ENCODE measurements around the gene SYNGR3.
"Not testable (repeated sequence)": the region's sequence is repeated elsewhere in the genome, so short reads cannot be mapped to it uniquely, and the experiment has no call there.

SYNGR3 gene, protein sequence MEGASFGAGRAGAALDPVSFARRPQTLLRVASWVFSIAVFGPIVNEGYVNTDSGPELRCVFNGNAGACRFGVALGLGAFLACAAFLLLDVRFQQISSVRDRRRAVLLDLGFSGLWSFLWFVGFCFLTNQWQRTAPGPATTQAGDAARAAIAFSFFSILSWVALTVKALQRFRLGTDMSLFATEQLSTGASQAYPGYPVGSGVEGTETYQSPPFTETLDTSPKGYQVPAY
- 0 to 0.97 (median 0.27) reads per million in 18 experiments for total RNA-seq

GRCh38 chr16:1989209-1990100, at the start of gene SYNGR3:
TSS of gene SYNGR3 (plus strand) at chr16:1989970. CDS start at chr16:1990103, 133 bp downstream.
- DNase-seq: no peak

- DNase-seq: peak in 1 of 2 donors; percentile 68
These were observed 49.3 kb upstream of the SYNGR3 start for GRCh38 chr16:1940273-1941161.

DNA sequence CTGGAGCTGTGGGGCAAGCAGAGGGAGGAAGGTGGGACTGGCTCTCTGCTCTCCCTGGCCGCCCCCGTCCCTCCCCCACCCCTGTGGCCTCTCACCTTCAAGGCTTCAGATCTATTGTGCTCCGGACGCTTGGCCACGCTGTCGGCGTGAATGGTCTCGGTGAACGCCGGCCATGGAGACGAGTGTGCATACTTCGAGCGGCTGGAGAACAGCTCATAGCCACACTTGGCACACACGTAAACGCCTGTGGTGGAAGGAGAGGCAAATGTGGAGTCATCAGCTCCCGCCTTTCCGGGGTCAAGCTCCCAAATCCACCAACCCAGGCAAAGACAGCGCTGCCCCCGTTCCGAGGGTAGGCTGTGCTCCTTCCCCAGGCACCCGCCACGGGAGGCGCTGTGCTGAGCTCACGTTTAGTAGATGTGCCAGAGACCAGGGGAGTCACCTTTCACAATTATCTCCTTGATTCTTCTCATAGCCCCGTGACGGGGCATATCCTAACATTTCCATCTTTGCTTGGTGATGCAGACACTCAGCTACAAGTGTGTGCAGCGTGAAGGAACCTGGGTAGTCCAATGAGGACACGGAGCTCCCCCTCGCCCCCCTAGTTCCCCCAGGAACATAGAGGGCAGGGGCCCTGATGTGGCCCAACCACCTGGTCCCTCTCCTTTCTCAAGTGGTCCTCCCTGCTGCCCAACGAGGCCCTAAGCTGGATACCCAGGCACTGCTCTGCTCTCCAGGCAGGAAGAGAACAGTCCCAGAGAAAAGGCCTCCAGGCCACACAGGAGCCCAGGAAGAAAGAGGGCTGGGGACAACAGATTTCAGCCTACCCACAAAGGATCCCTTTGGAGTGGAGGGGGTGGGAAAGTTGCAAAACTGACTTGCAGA, 48.4 kb upstream of the SYNGR3 start:
- no peak for DNase-seq

GRCh38 chr16:1942047-1942809, 47.5 kb upstream of the SYNGR3 start:
- peak; percentile 67 to 79 for DNase-seq

DNA sequence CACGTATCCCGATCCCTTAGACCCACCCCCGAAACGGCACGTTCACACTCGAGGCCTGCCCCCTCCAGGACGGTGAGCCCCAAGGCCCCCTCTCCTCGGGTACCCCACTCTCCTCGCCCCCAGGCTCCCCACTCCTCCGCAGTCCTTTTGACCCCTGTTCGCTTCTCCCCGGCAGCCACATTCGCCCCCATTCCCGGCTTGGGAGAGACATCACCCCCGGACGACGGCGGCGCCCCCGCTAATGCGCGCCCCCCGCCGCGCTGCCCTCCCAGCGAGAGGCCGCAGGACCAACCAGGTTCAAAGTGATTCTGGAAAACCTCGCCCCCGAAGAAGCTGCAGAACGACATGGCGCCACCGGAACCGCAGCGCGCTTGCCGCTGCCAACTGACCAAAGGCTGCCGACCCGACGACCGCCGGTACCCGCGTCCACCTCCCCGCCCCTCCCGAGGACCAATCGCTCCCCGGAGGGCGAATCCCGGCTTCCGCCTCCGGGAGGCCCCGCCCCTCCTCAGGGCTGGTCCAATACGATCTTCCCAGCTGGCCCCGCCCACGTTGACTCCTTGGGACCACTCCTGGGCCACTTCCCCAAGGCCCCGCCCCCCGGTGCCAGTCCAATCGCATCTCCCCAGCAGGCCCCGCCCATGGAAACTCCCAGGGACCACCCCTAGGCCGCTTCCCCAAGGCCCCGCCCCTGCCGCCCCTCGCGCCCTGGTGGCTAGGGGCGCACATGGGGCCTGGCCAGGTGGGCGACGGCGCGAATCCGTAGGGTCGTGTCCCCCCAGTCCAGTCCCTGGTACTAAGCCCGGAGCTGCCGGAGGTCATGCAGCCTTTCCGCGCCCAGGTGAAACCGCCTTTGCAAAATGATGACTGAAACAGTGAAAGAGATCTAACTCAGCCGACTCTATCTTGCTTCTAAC, 46.7 kb upstream of the SYNGR3 start, which contains the start of gene MSRB1:
Gene MSRB1 (minus strand): TSS at position 390 of the 917 bp plus-strand sequence. CDS start 43 bp downstream, at position 347.
- peak; percentile 99 to 100 for DNase-seq

- DNase-seq: no peak
These were observed 45.1 kb upstream of the SYNGR3 start for GRCh38 chr16:1944612-1945199.

DNA sequence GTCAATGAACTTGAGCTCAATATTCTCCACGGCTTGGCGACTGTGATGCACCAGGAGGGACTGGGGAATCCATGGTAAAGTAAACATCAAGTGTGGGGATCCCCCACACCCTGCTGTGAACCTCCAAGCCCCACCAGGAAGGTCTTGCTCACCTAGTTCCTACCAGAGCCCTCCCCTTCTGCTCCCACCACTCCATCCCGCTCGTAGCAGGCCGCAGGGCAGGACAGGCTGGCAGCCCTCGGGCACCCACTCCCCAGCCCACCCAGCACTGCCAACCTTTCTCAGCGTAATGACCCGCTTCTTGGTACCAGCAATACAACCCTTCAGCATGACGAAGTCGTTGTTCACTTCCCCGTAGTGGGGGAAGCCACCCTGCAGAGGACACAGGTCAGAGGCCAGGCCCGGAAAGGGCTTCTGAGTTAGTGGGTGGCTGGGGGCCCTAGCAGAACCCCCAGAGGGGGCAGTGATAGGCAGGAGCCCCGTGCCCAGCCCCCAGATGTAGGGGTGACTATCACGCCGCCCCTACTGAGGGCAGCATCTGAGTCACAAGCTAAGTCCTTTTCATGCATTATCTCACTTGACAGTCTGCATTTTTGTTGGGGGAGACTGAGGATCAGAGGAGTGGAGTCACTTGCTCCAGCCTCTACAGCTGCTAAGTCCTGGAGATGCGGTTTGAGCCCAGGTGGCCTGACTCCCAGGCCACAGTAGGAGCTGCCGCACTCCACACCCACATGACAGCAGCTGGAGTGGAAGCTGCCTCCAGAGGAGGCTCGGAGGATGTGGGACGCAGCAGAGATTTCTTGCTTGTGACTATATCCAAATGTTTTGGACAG, 44.0 kb upstream of the SYNGR3 start:
- no peak for DNase-seq

DNA sequence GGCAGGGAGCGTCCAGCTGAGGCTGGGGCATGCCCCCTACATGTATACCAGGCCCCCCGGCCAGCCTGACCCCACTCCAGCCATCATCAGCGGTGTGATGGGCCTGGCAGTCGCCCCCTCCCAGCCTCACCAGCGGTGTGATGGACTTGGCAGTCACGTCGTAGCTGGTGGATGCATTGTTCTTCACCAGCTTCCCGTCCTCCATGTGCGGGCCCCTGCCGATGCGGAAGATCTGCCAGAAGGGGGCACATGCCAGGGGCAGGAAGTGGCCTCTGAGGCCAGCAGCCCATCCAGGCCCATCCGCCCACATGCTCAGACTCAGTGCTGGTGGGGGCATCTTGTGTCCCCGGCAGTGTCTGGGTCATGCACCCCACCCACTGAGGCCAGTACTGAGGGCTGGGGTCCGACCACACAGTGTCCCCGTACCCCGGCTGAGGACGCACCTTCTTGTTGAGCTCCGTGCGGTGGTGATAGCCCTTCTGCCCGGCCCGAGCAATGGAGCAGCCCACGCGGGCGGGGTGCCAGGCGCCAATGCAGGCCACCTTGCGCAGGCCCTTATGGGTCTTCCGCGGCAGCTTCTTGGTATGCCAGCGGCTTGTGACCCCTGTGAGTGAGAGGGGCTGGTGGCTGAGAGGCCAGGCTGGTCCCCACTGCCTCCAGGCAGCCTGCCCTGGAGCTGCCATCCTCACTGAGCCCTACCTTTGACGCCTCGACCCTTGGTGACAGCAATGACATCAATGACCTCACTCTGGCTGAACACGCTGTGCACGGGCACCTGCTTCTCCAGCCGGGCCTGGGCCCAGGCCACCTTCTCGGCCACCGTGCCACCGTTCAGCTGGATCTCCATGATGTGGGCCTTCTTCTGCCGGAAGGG, 43.0 kb upstream of the SYNGR3 start:
- DNase-seq: no peak

DNA sequence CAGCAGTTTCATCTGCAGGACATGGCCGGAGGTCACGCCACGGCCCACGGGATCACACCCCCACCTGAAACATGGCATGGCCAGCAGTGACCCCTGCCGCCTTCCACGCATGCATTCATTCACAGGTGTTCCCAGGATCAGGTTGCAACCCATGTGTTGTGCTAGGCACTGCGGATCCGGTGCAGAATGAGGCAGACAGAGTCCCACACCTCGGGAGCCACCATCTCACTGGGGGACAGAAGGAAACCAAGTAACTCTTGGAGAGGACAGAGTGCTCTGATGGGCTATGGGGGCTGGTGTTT, 42.5 kb upstream of the SYNGR3 start:
- DNase-seq: no peak

GRCh38 chr16:1949507-1949906, 40.3 kb upstream of the SYNGR3 start:
- DNase-seq: no peak

GRCh38 chr16:1950047-1950446, 39.7 kb upstream of the SYNGR3 start:
- DNase-seq: no peak

DNA sequence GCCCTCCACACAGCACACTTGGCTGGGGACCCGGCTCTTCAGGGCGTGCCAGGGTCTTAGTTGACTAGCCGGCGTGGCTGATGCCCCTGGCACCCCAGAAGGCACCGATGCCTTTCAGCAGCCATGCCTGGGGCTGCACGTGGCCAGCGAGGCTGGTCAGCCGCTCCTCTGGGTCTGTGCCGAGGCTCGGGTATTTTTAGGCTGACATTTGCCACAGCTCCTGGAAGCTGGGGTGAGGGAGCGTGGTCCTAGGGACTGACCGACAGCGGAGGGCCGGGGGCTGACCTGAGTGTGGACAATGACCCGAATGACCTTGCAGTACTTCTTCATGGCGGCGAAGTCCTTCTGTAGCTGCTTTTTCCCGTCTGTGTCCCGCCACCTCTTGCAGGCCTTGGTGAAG, 39.2 kb upstream of the SYNGR3 start:
- no peak for DNase-seq

DNA sequence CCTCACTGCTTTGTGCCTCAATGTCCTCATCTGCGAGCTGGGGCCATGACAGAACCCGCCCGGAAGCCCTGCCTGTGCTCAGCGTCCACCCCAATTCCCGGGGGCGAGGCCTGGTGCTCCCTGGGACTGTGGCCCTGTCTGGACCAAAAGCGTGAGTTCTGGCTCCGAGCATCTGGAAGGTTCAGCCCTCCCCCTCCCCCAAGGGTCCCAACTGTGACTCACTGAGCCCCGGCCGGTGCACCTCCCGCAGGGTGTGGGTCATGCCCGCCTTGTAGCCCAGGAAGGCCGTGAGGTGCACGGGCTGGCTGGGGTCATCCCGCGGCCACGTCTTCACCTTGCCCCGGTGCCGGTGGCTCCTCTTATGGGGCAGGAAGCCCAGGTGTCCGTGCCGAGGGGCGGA, 36.0 kb upstream of the SYNGR3 start:
- DNase-seq: no peak

- not testable (repeated sequence) for DNase-seq
These were observed 32.2 kb upstream of the SYNGR3 start for GRCh38 chr16:1957434-1958142.

GRCh38 chr16:1958143-1958491, 31.7 kb upstream of the SYNGR3 start:
- not testable (repeated sequence) for DNase-seq

DNA sequence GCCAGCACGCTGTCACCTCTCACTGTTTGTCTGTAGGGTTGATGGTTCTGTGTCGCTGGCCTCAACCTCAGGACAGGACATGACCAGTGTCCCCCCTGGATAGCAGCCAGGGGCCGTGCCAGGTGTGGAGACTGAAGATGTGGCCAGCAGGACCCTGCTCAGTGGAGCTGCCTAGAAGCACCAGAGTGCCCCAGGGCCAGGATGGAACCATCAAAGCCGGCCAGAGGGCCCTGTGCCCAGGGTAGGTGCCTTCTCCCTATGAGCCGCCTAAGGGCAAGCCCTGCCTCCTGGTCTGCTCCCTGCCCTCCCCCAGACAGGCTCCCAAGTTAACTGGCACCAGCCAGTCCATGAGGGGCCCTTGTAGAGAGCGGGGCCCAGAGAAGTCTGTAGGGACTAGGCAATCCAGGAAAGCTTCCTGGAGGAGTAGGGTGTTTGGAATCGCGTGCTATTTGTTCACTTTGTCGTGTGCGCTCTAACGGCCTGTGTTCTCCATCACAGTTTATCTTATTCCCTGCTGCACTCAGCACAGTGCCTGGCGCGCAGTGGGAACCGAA, 31.0 kb upstream of the SYNGR3 start:
- no peak for DNase-seq

Measured in inflammatory macrophage (primary cell).